ENCODE results near the gene KCND2.
"Not testable (repeated sequence)": the region's sequence is repeated elsewhere in the genome, so short reads cannot be mapped to it uniquely, and the experiment has no call there.

The KCND2 gene

GRCh38 chr7:120502132-120502531, 229.2 kb downstream of the KCND2 start:
- DNase-seq (ENCODE audit: low spot score), result no peak

GRCh38 chr7:120502825-120503224, 229.8 kb downstream of the KCND2 start:
- no peak for DNase-seq (ENCODE audit: low spot score)

GRCh38 chr7:120504386-120504785, 231.4 kb downstream of the KCND2 start:
- DNase-seq (ENCODE audit: low spot score), result no peak

GRCh38 chr7:120505770-120506169, 232.8 kb downstream of the KCND2 start:
- no peak for DNase-seq (ENCODE audit: low spot score)

GRCh38 chr7:120512701-120513100, 239.7 kb downstream of the KCND2 start:
- DNase-seq (ENCODE audit: low spot score), result no peak

- no peak for DNase-seq (ENCODE audit: low spot score)
Measured at GRCh38 chr7:120519224-120519623, 246.2 kb downstream of the KCND2 start.

- DNase-seq (ENCODE audit: low spot score), result no peak
Measured at GRCh38 chr7:120521761-120522737, 249.1 kb downstream of the KCND2 start.

GRCh38 chr7:120523985-120524384, 251.0 kb downstream of the KCND2 start:
- no peak for DNase-seq (ENCODE audit: low spot score)

GRCh38 chr7:120526902-120527509, 254.0 kb downstream of the KCND2 start:
- DNase-seq (ENCODE audit: low spot score), result no peak

- DNase-seq (ENCODE audit: low spot score), result no peak
Measured at GRCh38 chr7:120529736-120530135, 256.8 kb downstream of the KCND2 start.

- DNase-seq (ENCODE audit: low spot score), result no peak
Measured at GRCh38 chr7:120538335-120538734, 265.4 kb downstream of the KCND2 start.

- DNase-seq (ENCODE audit: low spot score), result no peak
Measured at GRCh38 chr7:120539321-120539720, 266.3 kb downstream of the KCND2 start.

GRCh38 chr7:120547605-120548004, 274.6 kb downstream of the KCND2 start:
- DNase-seq (ENCODE audit: low spot score), result no peak

- DNase-seq (ENCODE audit: low spot score), result no peak
Measured at GRCh38 chr7:120550494-120551048, 277.6 kb downstream of the KCND2 start.

- no peak for DNase-seq (ENCODE audit: low spot score)
Measured at GRCh38 chr7:120553491-120553890, 280.5 kb downstream of the KCND2 start.

- DNase-seq (ENCODE audit: low spot score), result peak; percentile 64
Measured at GRCh38 chr7:120554960-120555571, 282.1 kb downstream of the KCND2 start.

- no peak for DNase-seq (ENCODE audit: low spot score)
Measured at GRCh38 chr7:120564145-120564544, 291.2 kb downstream of the KCND2 start.

GRCh38 chr7:120567204-120567603, 294.2 kb downstream of the KCND2 start:
- DNase-seq (ENCODE audit: low spot score), result no peak

- DNase-seq (ENCODE audit: low spot score), result not testable (repeated sequence)
Measured at GRCh38 chr7:120578657-120579056, 305.7 kb downstream of the KCND2 start.

GRCh38 chr7:120582916-120583315, 309.9 kb downstream of the KCND2 start:
- DNase-seq (ENCODE audit: low spot score), result no peak

GRCh38 chr7:120583899-120584586, 311.1 kb downstream of the KCND2 start:
- DNase-seq (ENCODE audit: low spot score), result no peak

- no peak for DNase-seq (ENCODE audit: low spot score)
Measured at GRCh38 chr7:120586571-120586970, 313.6 kb downstream of the KCND2 start.
